NCI-H446 (cell line): ENCODE results near the gene CYREN.

Experiments
- DNase-seq, 2 experiments: peaks; one replicate each; lab custom pipeline; 2025; lab: John Stamatoyannopoulos, UW

CYREN gene

GRCh38 chr7:135197343-135197742 is 26.8 kb upstream of the CYREN start:
- no peak for DNase-seq

GRCh38 chr7:135195968-135196629 is 25.6 kb upstream of the CYREN start:
- DNase-seq = no peak

GRCh38 chr7:135195156-135195555 is 24.6 kb upstream of the CYREN start:
- DNase-seq = no peak

- DNase-seq = no peak
Measured at GRCh38 chr7:135194494-135195095, 24.1 kb upstream of the CYREN start.

- no peak for DNase-seq
Measured at GRCh38 chr7:135193615-135194081, 23.1 kb upstream of the CYREN start.

GRCh38 chr7:135192914-135193536 is 22.5 kb upstream of the CYREN start:
- DNase-seq = no peak

- no peak for DNase-seq
Measured at GRCh38 chr7:135190703-135191102, 20.2 kb upstream of the CYREN start.

- DNase-seq = no peak
Measured at GRCh38 chr7:135189961-135190360, 19.5 kb upstream of the CYREN start.

GRCh38 chr7:135189221-135189662 is 18.7 kb upstream of the CYREN start:
- no peak for DNase-seq

- no peak for DNase-seq
Measured at GRCh38 chr7:135188298-135188984, 17.9 kb upstream of the CYREN start.

- DNase-seq = no peak
Measured at GRCh38 chr7:135186841-135187253, 16.3 kb upstream of the CYREN start.

GRCh38 chr7:135186261-135186540 is 15.7 kb upstream of the CYREN start:
- no peak for DNase-seq

GRCh38 chr7:135185471-135186260 is 15.2 kb upstream of the CYREN start:
- DNase-seq = no peak

- DNase-seq = no peak
Measured at GRCh38 chr7:135184254-135184841, 13.8 kb upstream of the CYREN start.

- DNase-seq = no peak
Measured at GRCh38 chr7:135183478-135183877, 13.0 kb upstream of the CYREN start.

GRCh38 chr7:135181929-135182678 is 11.6 kb upstream of the CYREN start:
- no peak for DNase-seq

GRCh38 chr7:135181261-135181928 is 10.9 kb upstream of the CYREN start:
- no peak for DNase-seq

GRCh38 chr7:135180122-135180521 is 9.6 kb upstream of the CYREN start:
- no peak for DNase-seq

GRCh38 chr7:135179321-135179925 is 8.9 kb upstream of the CYREN start:
- no peak for DNase-seq

GRCh38 chr7:135178364-135178763 is 7.9 kb upstream of the CYREN start:
- DNase-seq = no peak
